HG03159 (cell line): ENCODE measurements around the gene TRMO.
"Not testable (repeated sequence)": the region's sequence is repeated elsewhere in the genome, so short reads cannot be mapped to it uniquely, and the experiment has no call there.

Experiments used
- ATAC-seq: cut with Tn5 transposase; IDR thresholded peaks from one replicate; pipeline ENCODE4 v1.9.1; 2021; ENCODE audit warnings: mild to moderate bottlenecking, moderate library complexity; ENCODE audit not compliant: unreplicated experiment

Gene TRMO, protein sequence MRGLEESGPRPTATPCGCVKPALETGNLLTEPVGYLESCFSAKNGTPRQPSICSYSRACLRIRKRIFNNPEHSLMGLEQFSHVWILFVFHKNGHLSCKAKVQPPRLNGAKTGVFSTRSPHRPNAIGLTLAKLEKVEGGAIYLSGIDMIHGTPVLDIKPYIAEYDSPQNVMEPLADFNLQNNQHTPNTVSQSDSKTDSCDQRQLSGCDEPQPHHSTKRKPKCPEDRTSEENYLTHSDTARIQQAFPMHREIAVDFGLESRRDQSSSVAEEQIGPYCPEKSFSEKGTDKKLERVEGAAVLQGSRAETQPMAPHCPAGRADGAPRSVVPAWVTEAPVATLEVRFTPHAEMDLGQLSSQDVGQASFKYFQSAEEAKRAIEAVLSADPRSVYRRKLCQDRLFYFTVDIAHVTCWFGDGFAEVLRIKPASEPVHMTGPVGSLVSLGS

DNA sequence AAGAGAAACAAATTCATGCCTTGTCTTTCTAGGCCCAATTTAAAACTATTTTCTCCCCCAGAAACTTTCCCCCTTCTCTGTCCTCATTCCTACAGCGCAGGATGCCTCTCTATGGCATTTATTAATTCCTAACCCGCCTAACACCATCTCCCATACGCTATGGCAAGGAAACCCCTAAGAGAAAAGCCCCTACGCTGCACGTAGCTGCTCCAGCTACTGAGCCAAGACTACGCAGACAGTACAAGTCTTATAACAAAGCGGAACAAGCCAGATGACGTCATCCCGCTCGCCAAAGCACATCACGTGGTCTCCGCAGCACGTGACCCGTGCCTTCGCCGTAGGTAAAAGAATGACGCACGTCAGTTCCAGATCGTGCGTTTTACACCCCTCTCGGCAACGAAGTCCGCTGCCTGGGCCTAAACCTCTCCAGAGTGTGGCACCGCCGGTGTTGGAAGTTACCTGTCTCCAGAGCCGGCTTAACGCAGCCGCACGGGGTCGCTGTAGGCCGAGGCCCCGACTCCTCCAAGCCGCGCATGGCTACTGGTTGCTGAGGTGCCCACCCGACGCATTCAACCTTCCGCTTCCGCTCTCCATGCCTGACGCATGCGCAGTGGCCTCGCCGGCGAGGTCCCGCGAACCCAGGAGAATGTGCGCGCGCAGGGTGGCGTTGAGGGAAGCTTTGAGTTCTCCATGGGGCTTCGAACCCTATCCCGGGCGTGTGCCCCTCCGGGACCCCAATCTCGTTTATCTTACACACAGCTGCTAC is at the start of gene TRMO:
Gene TRMO, minus strand, starts transcription at position 542 of the 766 bp plus-strand sequence. Its CDS starts 7 bp downstream, at position 535.
- peak; percentile 77 for ATAC-seq

DNA sequence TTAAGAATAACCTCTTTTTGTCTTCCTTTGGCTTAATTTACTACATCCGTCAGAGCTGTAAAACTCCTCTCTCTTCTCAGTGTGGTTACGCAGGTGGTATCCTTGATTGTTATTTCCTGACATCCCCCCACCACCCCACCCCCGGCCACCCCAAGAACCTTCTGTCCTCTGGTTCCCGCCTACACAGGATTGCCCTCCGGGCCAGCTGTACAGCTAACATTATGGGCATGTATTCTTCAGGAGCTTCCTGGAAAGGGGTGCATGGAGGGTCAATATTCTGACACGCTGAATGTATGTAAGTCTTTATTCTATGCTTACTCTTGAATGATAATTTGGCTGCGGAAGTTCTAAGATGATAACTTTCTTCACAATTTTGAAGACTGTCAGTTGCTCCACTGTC is 47.9 kb upstream of the TRMO start:
- no peak for ATAC-seq

DNA sequence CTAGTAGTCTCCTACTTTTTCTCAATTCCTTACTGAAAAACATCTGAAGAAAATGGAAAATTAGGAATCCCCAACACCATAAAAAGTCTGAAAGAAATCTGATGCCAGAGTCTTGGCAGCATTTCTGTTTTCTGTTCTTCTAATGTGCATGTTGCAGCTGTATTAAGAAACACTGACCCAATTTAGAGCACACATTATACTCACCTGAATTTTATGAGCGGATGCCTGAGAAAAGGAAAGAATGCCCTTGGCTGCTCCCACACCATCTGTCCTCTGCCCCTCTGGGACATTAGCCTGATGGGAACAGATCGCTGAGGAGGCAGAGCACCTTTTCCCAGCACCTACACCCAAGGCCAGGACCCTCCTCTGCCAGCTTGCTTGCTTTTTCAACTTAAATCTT is 46.7 kb upstream of the TRMO start:
- no peak for ATAC-seq

DNA sequence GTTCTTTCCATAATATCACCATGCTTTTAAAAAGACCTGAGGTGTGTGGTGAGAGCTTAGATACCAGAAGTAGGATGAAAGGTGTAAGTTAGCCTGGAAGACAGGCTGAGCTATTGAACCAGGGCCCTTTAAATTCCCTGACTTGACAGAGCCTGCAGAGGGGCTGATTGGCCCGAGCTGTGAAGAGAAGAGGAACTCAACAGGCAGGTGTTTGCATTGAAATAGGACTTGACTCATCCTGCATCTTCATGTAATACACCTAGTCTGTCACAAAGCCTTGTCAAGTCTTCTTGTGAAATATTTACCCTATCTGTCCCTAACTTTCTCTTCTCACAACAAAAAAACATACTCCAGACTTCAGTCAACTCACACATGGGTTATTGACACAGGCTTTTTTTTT is 44.2 kb upstream of the TRMO start:
- no peak for ATAC-seq

DNA sequence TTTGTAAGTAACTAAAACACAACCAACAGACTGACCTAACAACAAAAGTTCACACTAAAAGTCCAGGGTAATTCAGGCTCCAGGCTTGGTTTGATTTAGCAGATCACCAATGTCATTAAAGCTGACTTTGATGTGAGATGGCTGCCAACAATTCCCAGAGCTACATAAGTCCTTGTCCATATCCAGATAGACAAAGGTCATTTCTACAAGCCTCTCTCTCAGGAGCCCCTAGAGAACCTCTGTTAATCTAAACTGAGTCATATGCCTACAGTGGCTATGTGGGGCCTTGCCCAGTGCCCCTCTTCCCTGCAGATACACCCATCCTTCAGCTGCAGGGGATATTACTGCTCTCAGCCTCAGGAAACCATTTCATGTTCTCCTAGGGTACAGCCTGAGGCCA is 42.6 kb upstream of the TRMO start:
- ATAC-seq = no peak

DNA sequence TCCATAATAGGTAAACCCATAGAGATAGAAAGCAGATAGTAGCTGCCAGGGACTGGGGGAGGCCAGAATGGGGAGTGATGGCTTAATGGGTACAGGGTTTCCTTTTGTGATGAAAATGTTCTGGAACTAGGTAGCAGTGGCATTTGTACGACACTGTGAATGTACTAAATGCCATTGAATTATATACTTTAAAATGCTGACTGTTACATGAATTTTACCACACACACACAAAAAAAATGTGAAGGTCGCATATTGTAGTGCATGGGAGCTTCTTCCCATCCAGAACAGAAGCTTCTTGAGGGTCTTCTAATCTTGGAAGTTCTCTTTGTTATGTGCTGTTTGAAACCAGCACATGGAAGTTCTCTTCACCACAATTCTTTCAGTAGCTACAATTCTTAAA is 40.9 kb upstream of the TRMO start:
- no peak for ATAC-seq

DNA sequence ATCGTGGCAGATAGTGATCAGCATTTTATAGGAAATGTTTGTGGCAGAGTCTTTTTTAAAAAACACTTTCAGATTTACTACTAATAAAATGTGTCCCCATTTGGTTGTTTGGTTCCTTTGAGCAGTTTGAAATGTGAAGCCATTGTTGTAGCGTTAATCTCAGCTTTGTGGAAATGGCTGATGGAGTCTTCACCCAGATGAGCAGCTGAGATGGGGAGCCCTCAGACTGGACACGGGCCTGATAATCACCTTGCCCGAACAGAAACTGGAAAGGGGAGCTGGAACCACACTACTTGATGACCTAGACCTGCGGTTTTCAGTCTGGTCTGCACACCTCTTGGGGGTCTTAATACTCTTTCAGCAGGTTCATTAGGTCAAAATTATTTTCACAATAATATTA is 40.3 kb upstream of the TRMO start:
- ATAC-seq = no peak

DNA sequence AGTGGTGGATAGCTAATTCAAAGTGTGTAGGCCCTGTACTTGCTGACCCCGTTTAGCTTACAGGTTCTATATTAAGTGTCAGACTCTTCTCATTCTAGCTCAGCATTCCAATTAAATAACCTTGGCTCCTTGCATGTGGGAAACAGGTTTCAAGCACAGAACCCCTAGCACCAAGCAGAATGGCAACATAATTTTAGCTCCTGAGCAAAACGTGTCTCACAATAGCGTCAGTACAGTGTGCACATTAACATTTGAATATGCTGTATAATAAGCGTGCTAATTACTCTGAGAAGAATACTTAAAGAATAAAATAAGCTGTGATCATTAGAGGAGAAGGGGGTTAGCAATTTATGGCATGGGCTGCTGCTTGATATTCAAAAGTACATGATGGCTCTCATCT is 39.8 kb upstream of the TRMO start:
- ATAC-seq = no peak

DNA sequence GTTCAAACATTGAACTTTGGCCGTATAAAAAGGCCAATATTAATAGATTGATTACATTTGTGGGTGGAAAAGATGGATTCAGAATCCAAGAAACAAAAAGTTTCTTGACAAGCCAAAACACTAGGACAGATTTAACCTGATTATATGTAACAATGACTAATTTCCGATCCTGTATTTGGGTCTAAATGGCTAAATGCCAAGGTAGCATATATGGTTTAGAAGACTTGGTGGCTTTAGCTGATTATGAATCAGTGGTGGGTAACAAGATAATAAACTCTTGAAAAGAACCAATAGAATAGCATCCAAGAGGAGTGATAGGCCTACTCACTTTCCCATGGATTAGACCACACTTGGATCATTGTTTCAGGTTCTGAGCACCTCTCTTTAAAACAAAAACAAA is 39.1 kb upstream of the TRMO start:
- no peak for ATAC-seq

DNA sequence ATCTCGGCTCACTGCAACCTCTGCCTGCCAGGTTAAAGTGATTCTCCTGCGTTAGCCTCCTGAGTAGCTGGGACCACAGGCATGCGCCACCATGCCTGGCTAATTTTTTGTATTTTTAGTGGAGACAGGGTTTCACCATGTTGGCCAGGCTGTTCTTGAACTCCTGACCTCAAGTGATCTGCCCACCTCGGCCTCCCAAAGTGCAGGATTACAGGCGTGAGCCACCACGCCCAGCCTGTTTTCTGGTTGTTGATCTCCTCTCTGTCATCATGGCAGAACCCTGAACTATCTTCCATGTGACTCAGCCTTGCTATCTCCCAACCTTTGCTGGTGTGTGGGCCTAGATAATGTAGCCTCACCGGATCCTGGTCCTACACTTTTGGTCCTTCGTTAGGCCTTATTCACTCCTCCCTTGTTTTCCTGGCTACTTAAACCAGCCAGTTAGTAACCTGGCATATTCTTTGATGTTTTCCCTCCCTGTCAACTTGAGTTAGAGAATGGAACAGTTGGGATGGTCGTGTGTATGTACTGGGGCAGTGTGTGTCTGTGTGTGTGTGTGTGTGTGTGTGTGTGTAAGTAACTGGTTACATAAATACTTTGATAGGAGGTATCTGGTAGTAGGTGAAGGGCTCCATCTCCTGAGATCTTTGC is 38.5 kb upstream of the TRMO start:
- not testable (repeated sequence) for ATAC-seq

DNA sequence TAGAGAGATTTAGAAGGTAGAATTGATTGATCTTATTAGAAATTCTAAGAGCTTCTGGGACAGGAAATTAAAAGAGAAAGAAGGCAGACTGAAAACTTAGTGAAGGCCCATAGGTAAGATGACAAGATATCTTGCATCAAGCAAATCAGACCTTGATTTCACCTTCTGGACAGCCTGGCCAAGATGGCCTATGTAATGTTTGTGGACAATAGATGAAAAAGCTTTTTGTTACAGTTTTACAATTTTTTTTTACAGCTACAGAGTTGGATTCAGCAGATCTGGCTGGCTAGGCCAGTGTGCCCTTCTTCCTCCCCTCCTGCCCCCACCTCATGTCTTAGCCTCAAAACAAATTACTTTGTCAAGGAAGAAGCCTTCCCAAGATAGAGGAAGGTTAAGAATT is 37.3 kb upstream of the TRMO start:
- ATAC-seq = no peak

DNA sequence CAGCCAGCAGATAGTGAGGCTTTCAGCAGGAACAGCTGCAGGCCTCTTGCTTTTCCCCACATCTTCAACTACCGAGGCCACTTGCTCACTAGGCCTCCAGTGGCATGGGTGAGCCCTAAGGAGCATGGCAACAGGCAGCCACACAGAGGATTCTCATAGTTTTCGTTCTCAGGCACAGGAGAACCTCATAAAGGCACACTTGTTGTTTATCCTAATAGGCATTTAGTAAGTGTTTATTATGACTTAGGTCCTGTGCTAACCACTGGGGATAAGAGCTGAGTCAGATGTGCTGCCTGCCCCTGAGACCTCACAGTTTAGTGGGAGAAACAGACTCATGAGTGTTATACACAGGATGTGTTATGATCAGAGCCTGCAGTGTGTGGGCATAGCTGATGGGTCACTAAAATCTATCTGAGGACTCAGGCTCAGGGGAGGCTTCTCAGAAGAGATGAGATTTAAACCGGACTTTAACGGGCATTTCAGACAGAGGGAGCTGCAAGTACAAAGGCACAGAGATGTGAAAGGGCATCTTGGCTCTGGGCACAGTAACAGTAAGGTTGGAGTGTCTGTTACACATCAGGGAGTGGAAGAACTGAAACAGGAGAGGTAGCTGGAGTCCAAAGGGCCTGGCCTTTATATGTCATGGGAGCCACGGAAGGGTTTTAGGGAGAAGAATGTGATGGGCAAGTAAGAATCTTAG is 36.7 kb upstream of the TRMO start:
- no peak for ATAC-seq

DNA sequence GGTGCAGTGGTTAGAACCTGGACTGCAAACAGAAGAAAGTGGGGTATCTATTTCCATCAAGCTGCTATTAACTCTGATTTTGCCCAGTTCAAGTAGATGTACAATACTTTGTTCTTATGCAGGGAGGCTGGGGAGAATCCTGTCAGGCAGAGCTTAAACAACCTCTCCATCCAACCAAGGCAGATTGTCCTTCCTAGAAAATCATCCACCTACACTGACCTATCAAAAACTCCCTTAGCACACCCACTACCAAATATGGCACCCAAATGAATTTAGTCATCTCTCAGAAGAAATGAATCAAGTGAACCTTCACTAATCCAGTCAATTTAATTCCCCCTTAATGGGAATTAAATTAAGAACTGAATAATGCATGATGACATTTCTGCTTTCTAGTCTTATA is 34.0 kb upstream of the TRMO start:
- ATAC-seq = no peak

DNA sequence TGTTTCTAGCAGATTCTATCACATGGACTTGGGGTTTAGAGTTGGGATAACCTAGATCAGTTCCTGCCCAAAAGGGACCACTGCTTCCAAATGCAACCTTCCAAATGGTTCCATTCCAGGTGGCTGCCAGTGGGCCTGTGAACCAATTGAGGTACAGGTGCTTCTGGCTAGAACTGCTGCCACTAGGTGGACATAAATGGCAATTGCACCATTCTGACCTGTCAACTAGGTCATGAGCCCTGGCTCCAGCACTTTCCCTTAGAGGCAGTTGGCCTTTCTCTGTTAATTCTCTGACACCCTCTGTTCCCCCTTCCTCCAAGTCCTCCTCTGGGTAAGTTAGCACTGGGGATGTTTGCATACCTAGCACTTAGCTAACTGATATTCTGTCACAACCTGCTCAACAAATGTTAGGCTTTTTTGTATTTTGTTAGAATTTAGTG is 32.3 kb upstream of the TRMO start:
- ATAC-seq = peak; percentile 79

DNA sequence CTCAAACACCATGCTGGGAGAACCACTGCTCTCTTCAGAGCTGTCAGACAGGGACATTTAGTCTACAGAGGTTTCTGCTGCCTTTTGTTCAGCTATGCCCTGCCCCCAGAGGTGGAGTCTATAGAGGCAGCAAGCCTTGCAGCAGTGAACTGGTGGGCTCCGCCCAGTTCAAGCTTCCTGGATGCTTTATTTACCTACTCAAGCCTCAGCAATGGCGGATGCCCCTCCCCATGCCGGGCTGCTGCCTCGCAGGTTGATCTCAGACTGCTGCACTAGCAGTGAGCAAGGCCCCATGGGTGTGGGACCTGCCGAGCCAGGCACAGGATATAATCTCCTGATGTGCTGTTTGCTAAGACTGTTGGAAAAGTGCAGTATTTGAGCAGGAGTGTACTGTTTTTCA is 28.6 kb upstream of the TRMO start:
- ATAC-seq = not testable (repeated sequence)

DNA sequence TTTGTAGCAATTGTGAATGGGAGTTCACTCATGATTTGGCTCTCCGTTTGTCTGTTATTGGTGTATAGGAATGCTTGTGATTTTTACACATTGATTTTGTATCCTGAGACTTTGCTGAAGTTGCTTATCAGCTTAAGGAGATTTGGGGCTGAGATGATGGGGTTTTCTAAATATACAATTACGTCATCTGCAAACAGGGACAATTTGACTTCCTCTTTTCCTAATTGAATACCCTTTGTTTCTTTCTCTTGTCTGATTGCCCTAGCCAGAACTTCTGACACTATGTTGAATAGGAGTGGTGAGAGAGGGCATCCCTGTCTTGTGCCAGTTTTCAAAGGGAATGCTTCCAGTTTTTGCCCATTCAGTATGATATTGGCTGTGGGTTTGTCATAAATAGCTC is 24.8 kb upstream of the TRMO start:
- not testable (repeated sequence) for ATAC-seq

DNA sequence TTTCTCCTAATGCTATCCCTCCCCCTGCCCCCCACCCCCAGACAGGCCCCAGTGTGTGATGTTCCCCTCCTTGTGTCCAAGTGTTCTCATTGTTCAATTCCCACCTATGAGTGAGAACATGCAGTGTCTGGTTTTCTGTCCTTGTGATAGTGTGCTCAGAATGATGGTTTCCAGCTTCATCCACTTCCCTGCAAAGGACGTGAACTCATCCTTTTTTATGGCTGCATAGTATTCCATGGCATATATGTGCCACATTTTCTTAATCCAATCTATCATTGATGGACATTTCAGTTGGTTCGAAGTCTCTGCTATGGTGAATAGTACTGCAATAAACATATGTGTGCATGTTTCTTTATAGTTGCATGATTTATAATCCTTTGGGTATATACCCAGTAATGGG is 23.2 kb upstream of the TRMO start:
- not testable (repeated sequence) for ATAC-seq

DNA sequence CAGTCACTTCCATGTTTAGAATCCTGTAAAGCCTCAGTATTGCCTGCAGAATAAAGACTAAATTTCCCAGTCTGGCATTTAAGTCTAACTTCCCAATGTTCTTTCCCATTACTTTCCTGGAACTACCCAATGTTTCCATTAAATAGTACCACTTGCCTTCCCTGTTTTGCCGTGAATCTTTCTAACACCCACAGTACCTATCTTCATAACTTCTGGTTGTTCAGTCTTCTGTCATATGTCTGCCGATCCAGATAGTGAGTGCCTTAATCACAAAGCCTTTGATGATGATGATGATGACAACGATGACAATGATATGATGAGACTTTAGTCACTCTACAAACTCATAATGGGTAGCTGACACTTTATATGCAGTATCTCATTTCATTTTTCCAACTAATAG is 22.3 kb upstream of the TRMO start:
- no peak for ATAC-seq

DNA sequence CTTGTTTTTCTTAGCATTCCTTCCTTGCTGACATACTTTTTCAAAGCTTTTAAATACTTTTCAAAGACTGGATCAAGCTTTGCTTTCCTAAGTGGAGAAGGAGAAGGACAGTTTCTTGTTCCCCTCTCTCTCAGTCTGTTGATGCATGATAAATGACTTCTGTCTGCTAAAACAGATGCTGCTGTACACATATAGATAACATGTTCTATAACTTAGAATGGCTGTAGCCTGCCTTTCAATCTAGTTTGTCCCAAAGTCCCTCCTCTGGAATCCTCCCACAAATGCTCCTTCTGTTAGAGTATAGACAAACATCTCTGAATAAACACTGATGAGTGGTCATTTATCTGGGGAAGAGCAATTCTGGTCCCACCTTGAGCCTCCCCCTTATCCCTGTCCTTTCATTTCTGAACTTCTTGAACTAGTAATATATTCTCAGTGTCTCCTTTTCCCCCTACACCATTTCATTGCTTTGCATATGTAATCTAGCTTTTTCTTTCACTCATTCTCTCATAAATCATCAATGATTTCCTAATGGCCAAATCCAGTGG is 21.1 kb upstream of the TRMO start:
- ATAC-seq = no peak

DNA sequence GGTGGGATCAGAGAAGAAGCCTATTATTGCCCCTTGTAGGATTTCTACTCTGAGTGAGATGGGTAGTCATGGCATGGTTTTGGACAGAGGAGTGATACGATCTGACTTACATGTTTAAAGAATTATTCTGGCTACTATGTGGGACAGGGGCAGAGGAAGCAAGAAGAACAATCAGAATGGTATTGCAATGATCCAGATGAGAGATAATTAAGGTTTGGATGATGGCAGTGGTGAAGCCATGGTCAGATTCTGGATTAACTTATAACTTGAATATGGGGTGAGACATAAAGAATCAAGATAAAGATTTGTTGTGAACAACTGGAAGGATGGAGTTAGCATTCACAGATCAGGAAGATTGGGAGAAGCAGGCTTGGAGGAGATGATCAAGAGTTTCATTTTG is 19.0 kb upstream of the TRMO start:
- no peak for ATAC-seq

DNA sequence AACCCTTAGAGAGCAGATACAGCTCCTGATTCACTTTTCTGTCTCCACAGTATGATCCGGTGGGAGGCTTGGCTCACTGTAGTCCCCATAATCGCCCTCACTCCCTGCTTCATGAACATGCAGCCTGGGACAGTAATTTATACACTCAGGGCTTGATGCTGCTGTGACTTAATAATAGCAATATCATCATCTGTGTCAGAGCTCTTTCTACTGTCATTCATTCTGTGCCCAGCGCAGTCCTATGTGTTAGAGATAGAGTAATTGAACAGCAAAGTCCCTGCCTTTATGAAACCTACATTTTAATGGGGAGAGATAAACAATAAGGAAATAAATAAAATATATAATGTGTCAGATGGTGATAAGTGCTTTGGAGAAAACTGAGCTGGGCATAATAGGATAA is 18.4 kb upstream of the TRMO start:
- no peak for ATAC-seq
